22Rv1 (cell line): ENCODE results near the gene SMIM35.

Source experiments
- H3K27ac ChIP-seq: fragments of 450-650 bp; 2 replicates; pipeline ENCODE4 v1.5.1; 2017
- ZFX ChIP-seq: fragments of 450-650 bp; IDR thresholded peaks from 2 replicates; pipeline ENCODE4 v1.6.1; 2017; ENCODE audit warnings: antibody characterized with exemption, borderline replicate concordance
- TF ChIP-seq, protein P1 (sequence below): fragments of 450-650 bp; IDR thresholded peaks from 2 replicates; pipeline ENCODE4 v1.5.1; 2017; ENCODE audit warnings: mild to moderate bottlenecking

SMIM35 gene

DNA sequence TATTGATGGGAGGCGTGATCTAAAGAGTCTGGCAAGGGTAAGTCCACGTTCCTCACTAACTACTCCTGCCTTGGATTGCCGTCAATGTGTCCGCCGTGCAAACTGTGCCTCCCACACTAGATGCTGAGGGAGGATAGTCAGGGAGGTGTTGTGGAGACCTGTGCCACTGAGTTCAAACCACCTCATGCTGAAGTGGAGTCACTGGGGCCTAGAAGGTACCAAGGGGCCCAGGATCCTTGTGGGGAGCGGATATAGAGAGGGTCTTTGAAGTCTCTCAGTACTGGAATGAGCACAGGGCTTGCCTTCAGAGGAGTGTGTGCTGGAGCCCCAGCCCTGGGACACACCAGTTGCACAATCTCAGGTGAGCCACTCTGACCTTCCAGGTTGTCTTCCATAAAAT, 37.0 kb downstream of the SMIM35 start:
- TF ChIP-seq ZFX = no peak
- TF ChIP-seq, protein P1, sequence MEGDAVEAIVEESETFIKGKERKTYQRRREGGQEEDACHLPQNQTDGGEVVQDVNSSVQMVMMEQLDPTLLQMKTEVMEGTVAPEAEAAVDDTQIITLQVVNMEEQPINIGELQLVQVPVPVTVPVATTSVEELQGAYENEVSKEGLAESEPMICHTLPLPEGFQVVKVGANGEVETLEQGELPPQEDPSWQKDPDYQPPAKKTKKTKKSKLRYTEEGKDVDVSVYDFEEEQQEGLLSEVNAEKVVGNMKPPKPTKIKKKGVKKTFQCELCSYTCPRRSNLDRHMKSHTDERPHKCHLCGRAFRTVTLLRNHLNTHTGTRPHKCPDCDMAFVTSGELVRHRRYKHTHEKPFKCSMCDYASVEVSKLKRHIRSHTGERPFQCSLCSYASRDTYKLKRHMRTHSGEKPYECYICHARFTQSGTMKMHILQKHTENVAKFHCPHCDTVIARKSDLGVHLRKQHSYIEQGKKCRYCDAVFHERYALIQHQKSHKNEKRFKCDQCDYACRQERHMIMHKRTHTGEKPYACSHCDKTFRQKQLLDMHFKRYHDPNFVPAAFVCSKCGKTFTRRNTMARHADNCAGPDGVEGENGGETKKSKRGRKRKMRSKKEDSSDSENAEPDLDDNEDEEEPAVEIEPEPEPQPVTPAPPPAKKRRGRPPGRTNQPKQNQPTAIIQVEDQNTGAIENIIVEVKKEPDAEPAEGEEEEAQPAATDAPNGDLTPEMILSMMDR = no peak
- H3K27ac ChIP-seq = no peak overlapping the region

DNA sequence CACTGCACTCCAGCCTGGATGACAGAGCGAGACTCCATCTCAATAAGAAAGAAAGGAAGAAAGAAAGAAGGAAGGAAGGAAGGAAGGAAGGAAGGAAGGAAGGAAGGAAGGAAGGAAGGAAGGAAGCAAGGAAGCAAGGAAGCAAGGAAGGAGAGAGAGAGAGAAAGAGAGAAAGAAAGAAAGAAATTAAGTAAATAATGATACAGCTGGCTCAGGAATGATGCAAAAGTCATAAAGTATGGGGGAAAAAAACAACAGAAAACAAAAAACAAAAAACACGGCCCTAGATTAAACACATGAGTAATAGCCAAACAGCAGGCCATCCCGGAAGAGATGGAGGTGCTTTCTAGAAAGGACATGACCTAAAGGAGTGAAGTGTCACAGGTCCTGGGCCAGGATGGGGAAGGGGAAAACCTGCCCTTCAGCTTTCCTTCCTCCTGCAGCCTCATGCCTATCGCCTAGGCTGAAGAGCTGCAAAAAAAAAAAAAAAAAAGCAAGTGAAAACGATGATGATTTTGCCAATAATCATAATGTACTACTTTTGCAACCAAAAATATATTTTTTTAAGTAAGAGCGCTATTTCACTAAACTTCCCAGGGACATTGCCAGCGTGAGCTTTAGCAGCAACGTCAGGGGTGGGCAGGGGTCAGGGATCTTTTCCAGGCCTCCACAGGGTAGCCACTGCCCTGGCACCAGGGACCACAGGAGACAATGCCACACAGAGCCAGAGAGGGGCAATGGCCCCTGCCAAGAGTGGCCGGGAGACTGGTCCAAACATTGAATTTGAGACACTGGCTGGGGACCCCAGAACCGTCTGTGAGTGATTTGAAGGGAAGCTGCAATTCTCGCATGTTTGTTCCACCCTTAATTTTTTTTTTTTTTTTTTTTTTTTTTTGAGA, 38.0 kb downstream of the SMIM35 start:
- TF ChIP-seq, protein P1 = no peak
- H3K27ac ChIP-seq = no peak overlapping the region

DNA sequence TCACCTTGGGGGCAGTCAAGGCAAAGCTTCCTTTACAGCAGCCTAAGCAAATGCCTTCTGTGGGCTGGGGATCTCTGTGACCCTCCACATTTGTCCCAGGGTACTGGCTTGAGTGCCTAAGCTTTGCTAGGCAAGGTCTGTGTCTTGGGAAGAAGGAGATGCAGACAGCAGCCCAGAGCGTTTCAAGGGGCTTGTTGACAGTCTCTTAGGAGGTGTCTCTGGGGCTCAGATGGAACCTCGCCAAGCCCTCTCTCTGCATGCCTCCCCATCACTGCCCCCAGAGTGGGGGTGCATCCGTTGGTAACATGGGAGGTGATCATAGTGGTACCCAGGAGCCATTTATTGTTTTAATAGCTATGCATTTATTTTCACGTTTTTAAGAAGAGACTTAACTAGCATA, 39.0 kb downstream of the SMIM35 start:
- H3K27ac ChIP-seq = no peak overlapping the region
- TF ChIP-seq, protein P1 = no peak
- no peak for TF ChIP-seq ZFX

DNA sequence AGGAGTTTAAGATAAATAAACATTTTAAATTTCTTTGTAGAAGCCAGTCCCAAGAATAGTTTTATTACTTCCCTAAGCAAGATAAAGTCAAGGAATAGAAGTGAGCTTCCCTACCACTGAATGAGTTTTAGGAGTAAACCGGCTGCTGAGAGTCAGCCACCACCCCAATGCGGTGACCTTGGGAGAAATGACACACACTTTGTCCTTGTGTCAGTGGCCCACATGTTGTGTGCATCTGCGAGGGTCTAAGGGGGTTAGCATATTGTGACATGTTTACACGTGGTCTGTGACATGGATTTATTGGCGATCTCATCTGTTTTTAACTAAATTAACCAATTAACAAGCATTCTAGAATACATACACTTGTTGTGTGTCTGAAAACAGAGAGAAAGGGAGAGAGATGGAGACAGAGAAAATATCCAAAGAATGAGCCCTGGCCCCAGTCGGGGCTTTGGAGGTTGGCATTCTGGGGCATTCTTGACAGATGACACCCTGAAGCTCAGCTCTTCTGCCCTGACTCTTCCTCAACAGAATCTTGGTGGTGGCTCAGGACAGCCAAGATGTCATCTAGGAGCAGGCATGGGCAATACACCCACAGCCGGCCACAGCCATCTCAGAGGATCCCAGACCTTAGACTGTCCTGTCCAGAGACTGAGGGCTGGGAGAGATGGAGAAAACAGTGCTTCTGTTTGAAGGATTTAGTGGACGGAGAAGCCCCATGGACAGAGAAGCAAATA, 39.6 kb downstream of the SMIM35 start:
- TF ChIP-seq ZFX = no peak
- TF ChIP-seq, protein P1 = no peak
- no peak overlapping the region for H3K27ac ChIP-seq

DNA sequence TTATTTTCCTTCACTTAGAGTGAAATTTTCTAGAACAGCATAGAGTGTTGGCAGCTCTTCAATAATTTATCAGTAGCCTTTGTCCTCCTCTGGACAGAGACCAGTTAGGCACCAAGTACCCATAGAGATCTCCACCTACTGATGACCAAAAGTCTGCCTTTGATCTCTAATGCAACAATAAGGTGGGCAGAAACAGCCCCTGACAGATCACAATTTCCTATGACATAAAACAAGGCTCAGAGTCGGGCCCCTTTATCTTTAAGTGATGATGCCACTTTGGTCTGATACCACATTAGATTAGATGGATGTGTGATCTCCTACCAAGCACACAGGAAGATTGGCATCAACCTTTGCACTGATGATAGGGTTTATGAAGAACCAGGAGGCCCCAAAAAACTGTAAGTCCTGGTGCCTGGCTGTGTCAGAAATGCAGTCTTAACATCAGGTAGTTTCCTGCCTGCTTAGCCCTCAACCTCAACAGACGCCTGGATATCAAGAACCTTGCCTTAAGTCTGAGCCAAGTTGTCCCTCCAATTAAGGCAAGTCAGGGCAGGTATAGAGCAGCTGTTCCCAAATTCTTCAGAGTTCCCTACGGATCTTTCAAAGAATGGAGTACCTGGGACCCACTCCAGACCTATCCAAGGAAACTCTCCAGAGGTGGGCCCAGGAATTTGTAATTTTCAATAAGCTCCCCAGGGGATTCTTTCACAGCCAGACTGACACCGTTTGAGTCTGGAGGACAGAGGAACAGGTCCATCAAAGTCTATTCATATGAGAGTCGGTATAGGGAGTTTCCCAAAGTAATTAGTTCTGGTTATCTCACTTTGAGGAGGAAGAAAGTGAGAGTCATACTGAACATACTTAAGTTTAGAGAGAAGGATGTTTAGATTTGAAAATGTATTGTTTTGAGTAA, 40.5 kb downstream of the SMIM35 start:
- H3K27ac ChIP-seq = no peak overlapping the region
- TF ChIP-seq, protein P1 = no peak
- no peak for TF ChIP-seq ZFX

DNA sequence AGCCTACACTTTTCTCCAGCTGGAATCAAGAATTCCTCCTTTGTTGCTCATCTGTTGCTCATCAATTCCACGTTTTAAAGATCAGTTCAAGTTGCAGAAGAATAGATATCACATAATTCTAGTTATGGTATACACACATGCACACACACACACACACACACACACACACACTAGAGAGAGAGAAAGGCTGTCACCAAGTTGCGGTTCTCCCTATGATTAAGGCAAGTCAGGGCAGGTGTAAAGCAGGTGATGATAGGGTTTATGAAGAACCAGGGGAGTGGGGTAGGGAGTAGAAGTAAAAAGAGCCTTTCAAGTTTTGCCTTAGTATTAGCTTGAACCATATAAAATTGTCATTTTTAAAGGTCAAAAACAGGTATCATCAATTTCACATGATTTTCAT, 41.6 kb downstream of the SMIM35 start:
- no peak overlapping the region for H3K27ac ChIP-seq
- TF ChIP-seq ZFX = no peak
- TF ChIP-seq, protein P1 = no peak
